Stimulated activated CD4-positive, alpha-beta T cell treated with anti-CD3 and anti-CD28 coated beads, Interleukin-12 subunit alpha, Interleukin-12 subunit beta, amount 100 ng/mL, for 4 hours (primary cell): ENCODE measurements around the gene DAZL.

Experiments used
- DNase-seq: peaks from one replicate; pipeline ENCODE4 v3.0.0-alpha.2; 2020

The DAZL gene

DNA sequence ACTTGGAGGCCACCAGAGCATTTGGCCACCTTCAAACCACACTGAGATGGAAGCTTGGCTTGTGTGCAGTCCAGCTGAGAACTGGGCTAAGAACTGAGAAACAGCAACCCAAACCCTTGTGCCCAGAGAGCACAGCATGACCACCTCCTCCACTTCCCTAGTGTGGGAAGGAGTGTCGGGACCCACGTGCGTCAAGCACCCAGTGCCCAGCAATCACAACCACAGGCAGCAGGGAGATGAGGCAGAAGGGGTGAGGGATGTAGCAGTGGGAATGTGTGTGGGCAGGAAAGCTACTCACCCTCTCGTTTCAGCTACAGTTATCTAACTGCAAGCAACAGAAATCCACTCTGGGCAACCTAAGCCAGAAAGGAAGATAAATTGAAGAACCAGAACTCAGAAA lies 66.7 kb downstream of the DAZL start:
- no peak for DNase-seq

DNA sequence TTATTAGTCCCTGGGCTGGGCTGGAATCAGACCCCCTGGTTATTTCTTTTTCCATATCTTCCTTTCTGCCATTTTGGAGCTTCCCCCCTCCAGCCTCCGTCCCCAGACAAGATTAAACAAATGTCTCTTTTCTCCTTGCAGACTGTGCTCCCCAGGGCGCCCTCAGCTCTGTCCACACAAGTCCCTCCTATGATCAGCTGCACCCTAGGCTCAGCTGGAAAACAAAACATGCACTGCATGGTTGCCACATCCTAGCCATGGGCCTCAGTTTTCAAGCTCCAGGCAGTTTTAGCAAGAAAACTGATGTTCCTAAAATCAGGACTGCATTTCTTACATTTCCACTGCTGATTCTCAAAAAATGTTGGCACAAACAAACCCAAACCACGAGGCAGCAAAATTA lies 68.2 kb downstream of the DAZL start:
- DNase-seq, result no peak
